H1 (cell line): Measurements from ENCODE around the gene FAM241B. TPM values are rescaled to one million over a fixed set of nuclear protein-coding genes. Genes with fewer than 3 reads are reported as not detected.

ENCODE experiments used
- CTCF ChIA-PET: fragments of 300-600 bp; sonication (Branson Sonifier 250); formaldehyde crosslinking; loops from one replicate; lab custom pipeline; 2021; ENCODE audit not compliant: partially characterized antibody; lab: Charles Lee
- POLR2A ChIA-PET: fragments of 300-600 bp; sonication (Branson Sonifier 250); formaldehyde crosslinking; loops from one replicate; lab custom pipeline; 2021; ENCODE audit warnings: inconsistent platforms; ENCODE audit not compliant: partially characterized antibody; lab: Charles Lee
- DNase-seq, 2 experiments: peaks; one replicate each; pipeline versions ENCODE4 v3.0.0 to v3.0.0-alpha.2; 2010 to 2022; ENCODE audit warnings: low spot score in 2 of 2, low read depth in 1 of 2, mixed read lengths in 1 of 2
- FAIRE-seq: peaks from 2 replicates; lab custom pipeline; 2011; peaks lifted over from hg19 to GRCh38; lab: Jason Lieb, UNC
- H2AFZ ChIP-seq: 2 replicates; pipeline ENCODE4 v1.8.1; 2012; ENCODE audit warnings: low read length, inconsistent platforms
- H2AK5ac ChIP-seq: 2 replicates; pipeline ENCODE4 v1.6.1; 2013; ENCODE audit warnings: low read depth, low read length
- H2BK120ac ChIP-seq: replicated peaks from 2 replicates; pipeline ENCODE3; 2013; ENCODE audit warnings: low read depth, low read length, inconsistent platforms
- H2BK12ac ChIP-seq: 2 replicates; pipeline ENCODE4 v1.6.1; 2013; ENCODE audit warnings: low read depth, low read length
- H2BK15ac ChIP-seq: 2 replicates; pipeline ENCODE4 v1.6.1; 2013; ENCODE audit warnings: low read length
- H2BK20ac ChIP-seq: 2 replicates; pipeline ENCODE4 v1.6.1; 2013; ENCODE audit warnings: low read length
- H2BK5ac ChIP-seq: 2 replicates; pipeline ENCODE4 v1.6.1; 2013; ENCODE audit warnings: low read depth, low read length
- H3K14ac ChIP-seq: 2 replicates; pipeline ENCODE4 v1.6.1; 2013; ENCODE audit warnings: inconsistent platforms; ENCODE audit not compliant: insufficient read length
- H3K18ac ChIP-seq: 2 replicates; pipeline ENCODE4 v1.6.1; 2013; ENCODE audit warnings: low read length; ENCODE audit errors: extremely low read depth
- H3K23ac ChIP-seq: 2 replicates; pipeline ENCODE4 v1.6.1; 2013; ENCODE audit warnings: inconsistent platforms; ENCODE audit not compliant: insufficient read length
- H3K23me2 ChIP-seq: 2 replicates; pipeline ENCODE4 v1.6.1; 2013; ENCODE audit warnings: low read depth, low read length
- H3K27ac ChIP-seq: 2 replicates; pipeline ENCODE4 v1.6.1; 2011; ENCODE audit warnings: low read depth, low read length, inconsistent platforms
- H3K27me3 ChIP-seq, 4 experiments: replicated peaks in 1 of 4; 1 replicate in 1 of 4; 2 replicates in 3 of 4; pipeline versions ENCODE4 v1.6.1 to v1.8.1; 2011 to 2013; ENCODE audit warnings: low read length in 3 of 4, mild to moderate bottlenecking in 3 of 4, inconsistent platforms in 2 of 4, mixed read lengths in 2 of 4, moderate library complexity in 1 of 4; ENCODE audit not compliant: control insufficient read depth in 3 of 4, insufficient read depth in 3 of 4; ENCODE audit errors: extremely low read depth in 1 of 4
- H3K36me3 ChIP-seq, 4 experiments: 2 replicates each; pipeline versions ENCODE4 v1.6.1 to v1.8.1; 2011 to 2013; ENCODE audit warnings: mild to moderate bottlenecking in 4 of 4, low read length in 3 of 4, moderate library complexity in 2 of 4, control low read depth in 1 of 4, inconsistent platforms in 1 of 4; ENCODE audit not compliant: insufficient read depth in 4 of 4, control insufficient read depth in 2 of 4
- H3K4ac ChIP-seq: replicated peaks from 2 replicates; pipeline ENCODE3; 2013; ENCODE audit warnings: low read length, low read depth, mixed read lengths, inconsistent platforms; ENCODE audit not compliant: insufficient read length
- H3K4me1 ChIP-seq, 4 experiments: replicated peaks in 1 of 4; 1 replicate in 1 of 4; 2 replicates in 3 of 4; pipeline versions ENCODE4 v1.6.1 to v1.8.1; 2011 to 2013; ENCODE audit warnings: low read length in 3 of 4, inconsistent platforms in 2 of 4, mixed read lengths in 1 of 4; ENCODE audit not compliant: insufficient read depth in 4 of 4, control insufficient read depth in 3 of 4
- H3K4me2 ChIP-seq, 2 experiments: 2 replicates each; pipeline versions ENCODE4 v1.6.1 to v1.8.1; 2011 to 2013; ENCODE audit warnings: low read depth in 2 of 2, low read length in 2 of 2, control low read depth in 1 of 2, inconsistent platforms in 1 of 2, mild to moderate bottlenecking in 1 of 2; ENCODE audit not compliant: insufficient read depth in 1 of 2
- H3K4me3 ChIP-seq, 4 experiments: fragments of 200-600, 300-600 bp in 1 of 4; sonication (generic), shearing (Covaris generic), sonication (Bioruptor Twin) in 1 of 4; 2 replicates each; pipeline versions ENCODE4 v1.5.1 to v1.8.1; 2011 to 2016; ENCODE audit warnings: low read length in 4 of 4, low read depth in 3 of 4, control low read depth in 2 of 4, inconsistent platforms in 2 of 4, mild to moderate bottlenecking in 2 of 4, mixed read lengths in 1 of 4, moderate library complexity in 1 of 4; ENCODE audit not compliant: insufficient read depth in 2 of 4; ENCODE audit errors: extremely low read depth in 1 of 4
- H3K56ac ChIP-seq: replicated peaks from 2 replicates; pipeline ENCODE3; 2013; ENCODE audit warnings: low read depth, mild to moderate bottlenecking, mixed read lengths, low read length, inconsistent platforms; ENCODE audit not compliant: insufficient read length
- H3K79me1 ChIP-seq: 2 replicates; pipeline ENCODE4 v1.6.1; 2013; ENCODE audit warnings: low read depth, low read length, control low read depth
- H3K79me2 ChIP-seq, 2 experiments: 2 replicates each; pipeline versions ENCODE4 v1.6.1 to v1.8.1; 2012 to 2013; ENCODE audit warnings: low read length in 2 of 2, mild to moderate bottlenecking in 2 of 2, inconsistent platforms in 1 of 2; ENCODE audit not compliant: insufficient read depth in 2 of 2, control insufficient read depth in 1 of 2
- H3K9ac ChIP-seq, 4 experiments: replicated peaks in 1 of 4; 1 replicate in 1 of 4; 2 replicates in 3 of 4; pipeline versions ENCODE4 v1.6.1 to v1.8.1; 2011 to 2013; ENCODE audit warnings: low read depth in 3 of 4, low read length in 3 of 4, control low read depth in 2 of 4, mild to moderate bottlenecking in 2 of 4, moderate library complexity in 2 of 4, inconsistent platforms in 1 of 4; ENCODE audit errors: extremely low read depth in 1 of 4
- H3K9me3 ChIP-seq, 2 experiments: 2 replicates each; pipeline versions ENCODE4 v1.6.1 to v1.8.1; 2012 to 2013; ENCODE audit warnings: mild to moderate bottlenecking in 2 of 2, moderate library complexity in 2 of 2, control low read depth in 1 of 2, inconsistent platforms in 1 of 2, low read depth in 1 of 2, low read length in 1 of 2, mixed read lengths in 1 of 2; ENCODE audit not compliant: insufficient read depth in 2 of 2
- H4K20me1 ChIP-seq, 2 experiments: replicated peaks in 1 of 2; 2 replicates each; pipeline versions ENCODE3 to v1.8.1; 2011 to 2013; ENCODE audit warnings: inconsistent platforms in 2 of 2, low read length in 2 of 2, mild to moderate bottlenecking in 1 of 2; ENCODE audit not compliant: insufficient read depth in 2 of 2, control insufficient read depth in 1 of 2
- H4K5ac ChIP-seq: 2 replicates; pipeline ENCODE4 v1.6.1; 2013; ENCODE audit warnings: low read length, low read depth, mixed read lengths, inconsistent platforms; ENCODE audit not compliant: insufficient read length
- H4K8ac ChIP-seq: 2 replicates; pipeline ENCODE4 v1.8.0; 2013; ENCODE audit warnings: mild to moderate bottlenecking, moderate library complexity, low read length, inconsistent platforms; ENCODE audit not compliant: insufficient read depth; ENCODE audit errors: extremely low read depth
- H4K91ac ChIP-seq: replicated peaks from 2 replicates; pipeline ENCODE3; 2013; ENCODE audit warnings: low read length, mixed read lengths, inconsistent platforms; ENCODE audit not compliant: insufficient read length
- CHD1 ChIP-seq: IDR thresholded peaks from 2 replicates; pipeline ENCODE4 v1.6.1; 2012; ENCODE audit warnings: low read depth, low read length, improper control_type of control experiment
- CREB1 ChIP-seq: IDR thresholded peaks from 2 replicates; pipeline ENCODE4 v1.6.1; 2012; ENCODE audit warnings: inconsistent platforms
- CTCF ChIP-seq, 3 experiments: IDR thresholded peaks; 1 replicate in 2 of 3; 2 replicates in 1 of 3; pipeline versions ENCODE4 v1.5.1 to v1.6.1; 2011; ENCODE audit warnings: low read length in 3 of 3, mild to moderate bottlenecking in 3 of 3, inconsistent platforms in 2 of 3, low read depth in 1 of 3, moderate library complexity in 1 of 3; ENCODE audit not compliant: insufficient read depth in 1 of 3; ENCODE audit errors: control extremely low read depth in 1 of 3
- EGR1 ChIP-seq: IDR thresholded peaks from 2 replicates; pipeline ENCODE4 v1.6.1; 2011; ENCODE audit warnings: low read depth, low read length, borderline replicate concordance
- EZH2 ChIP-seq: fragments of 200-600 bp; sonication (generic); IDR thresholded peaks from 2 replicates; pipeline ENCODE4 v1.7.1; 2012; ENCODE audit warnings: low read depth, mild to moderate bottlenecking, moderate library complexity, low read length, inconsistent platforms; ENCODE audit not compliant: severe bottlenecking
- SIRT6 ChIP-seq: IDR thresholded peaks from one replicate; pipeline ENCODE4 v1.7.1; 2012; ENCODE audit warnings: low read length, inconsistent platforms
- WGBS, 2 experiments: shearing (Covaris generic) in 1 of 2; methylation state at CpG; one replicate each; pipeline versions ENCODE4 v1.1.6 to v1.1.7; 2013 to 2015; ENCODE audit warnings: low lambda C conversion rate in 2 of 2, mixed read lengths in 2 of 2, inconsistent platforms in 1 of 2, low coverage in 1 of 2, missing lambda C conversion rate in 1 of 2; ENCODE audit not compliant: insufficient replicate concordance in 2 of 2, insufficient coverage in 1 of 2, insufficient read length in 1 of 2; ENCODE audit errors: extremely low coverage in 1 of 2, missing lambda C conversion rate in 1 of 2; 5-methylcytosine and 5-hydroxymethylcytosine counted together
- polyA plus RNA-seq, 7 experiments: library from polyadenylated mRNA; depleted of rRNA in 3 of 7; stranded (reverse) in 5 of 7; unstranded in 2 of 7; fragments of >200 nt in 5 of 7; fragments of 200-250 nt in 2 of 7; gene quantifications; 1 replicate in 5 of 7; 2 replicates in 1 of 7; 4 replicates in 1 of 7; pipeline versions ENCODE4 v1.2.1 to v1.2.3, GENCODE V29; 2011 to 2013; ENCODE audit warnings: missing spikeins in 2 of 7, mixed read lengths in 2 of 7
- total RNA-seq: library from RNA; stranded (reverse); fragmentation: NEBNext Ultra II Directional; extraction: Animal tissue kit (Norgen Biotek cat#: 25700); gene quantifications from 2 replicates; pipeline ENCODE4 v1.2.1, GENCODE V29; 2021

The FAM241B gene
- total and polyA plus RNA-seq, 2 of the 8 experiments (the other 6 are each of a cell fraction or from before 2014, with no cell fraction given): 19.3 to 30.1 TPM

- Histone ChIP-seq H3K4me1 (peaks cover 2 to 6% (median 3%) of the 10 kb centered on the region in 4 experiments; a peak in 5 of 7 replicates), H4K5ac (no peak overlapping the region), H2BK12ac (no peak overlapping the region), H2BK20ac (no peak overlapping the region), H3K18ac (no peak overlapping the region), H3K56ac (no peak overlapping the region), H3K9me3 (no peaks in the 10 kb centered on the region), H3K27me3 (no peaks in the 10 kb centered on the region), H2AK5ac (no peak overlapping the region), H3K4ac (no peak overlapping the region), H3K23me2 (no peaks in the 10 kb centered on the region), H2BK15ac (no peak overlapping the region), H3K36me3 (no peaks in the 10 kb centered on the region), H3K4me2 (no peak overlapping the region), H3K79me2 (no peaks in the 10 kb centered on the region), H4K20me1 (peaks cover 0 to 1% of the 10 kb centered on the region in 2 experiments), H3K23ac (no peak overlapping the region), H3K27ac (no peak overlapping the region), H4K8ac (no peak overlapping the region), H4K91ac (no peak overlapping the region), H3K9ac (no peak overlapping the region), H3K4me3 (no peak overlapping the region), H3K79me1 (no peaks in the 10 kb centered on the region), H2BK120ac (no peak overlapping the region), H2AFZ (no peak overlapping the region), H2BK5ac (no peak overlapping the region), H3K14ac (no peak overlapping the region)
- FAIRE-seq: no peak
- ChIA-PET POLR2A (no interaction called here), CTCF (interaction anchor here (0.7 to 59.4 kb wide), 7 partner anchors 10 to 173 kb away, joined by 3 to 1374 read pairs (median 4); no protein-coding TSS in a partner anchor)
- 93% methylated on average over 4 of the region's 4 CpGs; no CpG with 5 or more reads in 1 of the 2 experiments for WGBS, 2 experiments
- DNase-seq: no peak
- no peak for TF ChIP-seq SIRT6
- TF ChIP-seq EGR1: no peak
- TF ChIP-seq EZH2: no peak
- TF ChIP-seq CHD1: no peak
- no peak for TF ChIP-seq CREB1
- TF ChIP-seq CTCF (IDR thresholded peaks at IDR 0.05; ENCODE audit: control extremely low read depth in 1 of 3, insufficient read depth in 1 of 3, low read depth in 1 of 3, low read length in 3 of 3): no peak
These were observed 50.6 kb downstream of the FAM241B start for GRCh38 chr10:69680610-69681009.
